IPS-11a (cell line): Measurements from ENCODE around the gene PLB1.

Experiments
- H3K4me3 ChIP-seq: one replicate; pipeline ENCODE4 v1.5.1; 2013; ENCODE audit warnings: low read depth, low read length, control low read depth

Gene PLB1

DNA sequence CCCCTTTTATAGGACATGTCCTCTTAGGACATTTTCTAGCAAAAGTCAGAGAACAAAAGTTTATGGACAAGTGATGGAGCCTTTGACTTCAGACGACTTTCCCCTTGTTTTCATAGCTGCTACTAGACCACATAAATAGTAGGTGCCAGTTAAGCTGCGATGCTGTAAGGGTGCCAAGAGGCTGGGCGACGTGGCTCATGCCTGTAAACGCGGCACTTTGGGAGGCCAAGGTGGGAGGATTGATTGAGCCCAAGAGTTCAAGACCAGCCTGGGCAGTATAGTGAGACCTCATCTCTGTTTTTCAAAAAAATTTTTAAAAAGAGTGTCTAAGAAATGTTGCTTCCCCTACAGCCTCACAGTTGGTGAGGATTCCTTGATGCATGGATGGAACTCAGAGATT lies 2.2 kb upstream of the PLB1 start:
- no peak overlapping the region for H3K4me3 ChIP-seq

DNA sequence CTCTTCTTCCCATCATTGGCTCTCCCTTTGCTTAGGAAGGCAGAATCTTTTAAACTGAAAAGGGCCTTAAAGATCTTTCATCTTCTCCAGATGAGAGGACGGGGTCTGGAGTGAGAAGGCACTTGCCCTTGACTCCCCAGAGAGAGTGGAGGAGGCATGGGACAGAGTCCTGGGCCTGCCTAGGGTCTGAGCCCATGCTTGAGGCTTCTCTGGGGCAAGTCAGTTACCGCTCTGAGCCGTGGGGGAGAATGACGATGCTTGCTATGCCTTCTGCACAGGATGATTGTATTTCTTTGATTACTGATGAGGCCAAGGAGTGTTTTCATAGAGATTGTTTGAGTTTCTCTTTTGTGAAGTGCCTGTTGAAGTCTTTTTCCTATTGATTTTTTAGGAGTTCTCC lies 921 bp downstream of the PLB1 start:
- no peak overlapping the region for H3K4me3 ChIP-seq

DNA sequence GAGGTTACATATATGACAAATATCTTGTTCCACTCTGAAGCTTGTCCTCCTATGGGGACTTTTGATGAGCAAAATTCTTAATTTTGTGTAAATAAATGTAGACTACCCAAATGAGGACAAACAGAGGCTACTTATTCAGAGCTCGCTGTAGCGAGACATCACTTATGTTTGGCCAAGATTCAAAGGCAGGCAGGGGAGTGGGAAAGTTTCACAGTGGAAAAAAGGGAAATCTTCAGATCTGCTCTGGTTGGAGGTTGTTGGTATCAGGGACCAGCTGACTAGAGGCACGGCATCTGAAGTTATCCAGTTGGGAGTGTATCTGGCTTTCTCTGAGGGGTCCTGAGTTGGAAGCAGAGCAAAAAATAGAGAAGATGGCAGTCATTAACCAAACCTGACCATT lies 1.3 kb downstream of the PLB1 start:
- no peak overlapping the region for H3K4me3 ChIP-seq

DNA sequence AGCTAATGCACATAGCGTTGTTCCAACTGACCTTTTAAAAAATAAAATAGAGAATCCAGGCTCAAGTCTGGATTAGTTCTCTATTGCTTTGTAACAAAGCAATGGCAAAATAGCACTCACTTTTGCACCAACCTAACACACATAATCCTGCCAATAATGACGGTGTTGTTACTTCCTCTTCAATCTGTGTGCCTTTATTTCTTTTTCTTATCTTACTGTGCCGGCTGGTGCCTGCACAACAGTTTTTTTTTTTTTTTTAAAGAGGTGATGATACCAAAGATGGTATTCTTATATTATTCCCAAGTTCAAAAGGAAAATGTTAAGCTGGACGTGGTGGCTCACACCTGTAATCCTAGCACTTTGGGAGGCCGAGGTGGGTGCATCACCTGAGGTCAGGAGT lies 3.4 kb downstream of the PLB1 start:
- H3K4me3 ChIP-seq, result no peak overlapping the region

DNA sequence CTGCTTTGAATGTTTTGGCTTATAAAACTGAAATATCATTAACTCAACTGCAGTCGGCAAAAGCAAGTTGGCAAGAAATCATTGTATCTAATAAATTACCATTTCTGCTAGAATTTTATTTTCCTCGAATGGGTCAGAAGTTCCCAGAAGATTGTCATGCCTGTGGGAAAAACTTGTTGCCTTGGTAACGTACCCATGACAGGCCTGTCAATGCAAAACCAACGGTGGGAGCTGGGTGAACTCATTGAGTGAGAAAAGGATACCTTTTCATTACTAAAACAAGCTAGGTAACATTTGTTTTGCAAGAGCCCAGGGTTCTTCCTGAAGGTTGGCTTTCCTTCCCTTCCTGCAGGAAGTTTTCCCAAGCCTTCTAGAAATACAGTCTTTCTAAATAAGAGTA lies 9.5 kb downstream of the PLB1 start:
- no peak overlapping the region for H3K4me3 ChIP-seq

DNA sequence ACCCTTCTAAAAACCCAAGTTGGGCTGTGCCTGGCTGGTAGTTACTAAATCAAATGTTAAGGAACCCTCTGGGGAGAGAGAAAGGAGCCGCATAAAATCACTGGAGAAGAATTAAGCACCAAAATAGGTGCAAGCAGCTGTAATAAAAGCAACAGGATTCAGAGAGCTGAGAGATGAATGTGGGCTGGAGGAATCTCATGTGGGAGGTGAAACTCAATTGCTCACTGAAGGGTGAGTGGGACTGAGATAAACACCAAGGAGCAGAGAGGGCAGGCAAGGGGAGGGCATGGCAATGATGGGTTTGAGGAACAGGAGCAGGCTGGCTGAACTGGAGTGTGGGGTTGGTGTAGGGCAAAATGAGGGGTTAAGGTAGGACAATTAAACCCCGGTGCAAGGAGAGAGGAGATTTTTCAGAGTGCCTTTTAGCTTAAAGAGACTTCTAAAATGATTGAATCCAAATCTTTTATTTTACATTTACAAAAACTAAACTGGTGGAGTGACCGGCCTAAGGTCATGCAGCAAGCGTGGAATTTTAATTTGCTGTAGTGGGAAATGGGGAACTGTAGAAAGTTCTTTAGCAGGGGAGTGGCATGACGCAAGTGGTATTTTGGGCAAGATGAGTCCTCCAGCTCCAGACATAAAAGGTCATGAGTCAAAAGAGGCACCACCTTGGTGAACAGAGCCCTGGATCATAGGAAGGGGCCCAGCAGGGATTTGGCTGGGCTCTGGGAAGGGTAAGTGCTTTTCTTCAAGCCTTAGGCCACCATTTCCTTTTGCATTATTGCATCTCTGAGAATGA lies 10.5 kb downstream of the PLB1 start:
- no peak overlapping the region for H3K4me3 ChIP-seq

DNA sequence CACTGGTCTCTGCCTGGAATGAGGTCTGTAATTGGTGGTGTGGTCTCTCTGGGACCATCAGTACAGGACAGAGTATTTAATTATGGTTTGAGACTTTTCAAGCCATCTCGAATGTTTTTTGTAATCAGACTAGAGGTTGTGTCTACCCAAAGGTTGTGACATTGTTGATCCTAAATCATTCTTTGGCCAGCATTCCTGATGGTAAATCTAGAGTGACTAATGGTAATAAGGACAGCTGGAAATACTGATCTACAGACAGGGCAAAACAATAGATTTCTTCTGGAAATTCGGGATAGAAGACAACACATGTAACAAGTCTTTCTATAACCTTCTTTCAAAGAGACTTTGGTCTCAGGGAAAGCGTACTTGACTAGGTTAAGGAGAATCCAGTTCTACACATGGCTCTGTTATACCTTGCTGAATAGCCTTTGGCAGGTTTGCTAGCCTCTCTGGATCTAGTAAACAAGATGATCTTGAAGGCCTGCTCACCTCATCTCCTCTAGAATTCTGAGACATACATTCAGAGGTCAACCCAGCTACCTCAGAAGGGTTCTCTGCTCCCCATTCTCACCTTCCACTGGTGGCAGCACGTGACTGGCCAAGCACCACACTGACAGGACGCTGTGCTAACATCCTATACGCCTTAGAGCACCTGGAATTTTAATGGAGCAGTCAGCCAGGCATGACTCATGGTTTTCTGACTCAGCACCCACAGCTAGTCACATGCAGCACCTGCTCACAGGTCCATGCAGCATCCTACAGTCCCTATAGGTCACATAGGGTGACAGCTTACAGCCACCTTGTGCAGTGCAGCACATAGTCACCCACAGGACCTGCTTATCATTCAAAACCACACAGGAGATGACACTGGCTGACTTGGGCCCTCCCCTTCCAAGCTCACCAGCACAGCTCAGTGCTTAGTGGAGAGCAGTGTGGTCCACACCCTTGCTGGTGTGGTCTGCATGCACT lies 12.2 kb downstream of the PLB1 start:
- H3K4me3 ChIP-seq, result no peak overlapping the region

DNA sequence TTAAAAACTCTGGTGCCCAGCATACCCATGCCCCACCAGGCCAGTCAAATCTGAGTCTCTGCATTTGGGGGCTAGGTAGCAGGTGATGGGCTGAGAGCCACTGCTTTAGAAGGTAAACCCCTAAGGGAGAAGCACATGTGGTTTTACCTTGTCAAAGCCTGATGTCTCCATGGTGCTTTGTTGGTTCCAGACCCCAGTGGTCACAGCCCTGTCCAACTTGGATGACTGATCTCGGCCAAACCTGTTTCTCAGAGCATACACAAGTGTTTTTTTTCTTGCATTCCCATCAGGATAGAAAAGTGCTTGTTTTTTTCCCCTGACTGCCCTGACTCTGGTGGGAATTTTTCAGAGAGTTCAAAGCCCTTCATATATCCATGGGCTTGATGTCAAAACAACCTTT lies 13.5 kb downstream of the PLB1 start:
- H3K4me3 ChIP-seq, result no peak overlapping the region

DNA sequence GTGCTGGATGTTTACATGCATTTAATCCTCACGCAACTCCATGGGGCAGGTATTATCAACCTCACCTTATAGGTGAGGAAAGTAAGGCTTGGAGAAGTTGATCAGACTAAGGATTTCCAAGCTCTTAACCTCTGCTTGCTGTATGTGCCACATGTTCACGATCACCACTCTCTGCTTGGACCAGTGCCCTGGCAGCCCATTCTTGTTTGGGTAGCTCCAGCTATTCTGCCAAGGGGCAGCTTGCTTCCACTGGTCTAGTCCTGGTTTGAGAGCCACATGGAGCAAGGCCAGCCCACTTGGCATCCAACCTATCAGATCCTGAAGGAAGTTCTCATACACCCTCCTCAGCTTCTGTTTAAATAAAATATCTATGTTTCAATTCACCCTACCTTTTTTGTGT lies 14.3 kb downstream of the PLB1 start:
- H3K4me3 ChIP-seq, result no peak overlapping the region

DNA sequence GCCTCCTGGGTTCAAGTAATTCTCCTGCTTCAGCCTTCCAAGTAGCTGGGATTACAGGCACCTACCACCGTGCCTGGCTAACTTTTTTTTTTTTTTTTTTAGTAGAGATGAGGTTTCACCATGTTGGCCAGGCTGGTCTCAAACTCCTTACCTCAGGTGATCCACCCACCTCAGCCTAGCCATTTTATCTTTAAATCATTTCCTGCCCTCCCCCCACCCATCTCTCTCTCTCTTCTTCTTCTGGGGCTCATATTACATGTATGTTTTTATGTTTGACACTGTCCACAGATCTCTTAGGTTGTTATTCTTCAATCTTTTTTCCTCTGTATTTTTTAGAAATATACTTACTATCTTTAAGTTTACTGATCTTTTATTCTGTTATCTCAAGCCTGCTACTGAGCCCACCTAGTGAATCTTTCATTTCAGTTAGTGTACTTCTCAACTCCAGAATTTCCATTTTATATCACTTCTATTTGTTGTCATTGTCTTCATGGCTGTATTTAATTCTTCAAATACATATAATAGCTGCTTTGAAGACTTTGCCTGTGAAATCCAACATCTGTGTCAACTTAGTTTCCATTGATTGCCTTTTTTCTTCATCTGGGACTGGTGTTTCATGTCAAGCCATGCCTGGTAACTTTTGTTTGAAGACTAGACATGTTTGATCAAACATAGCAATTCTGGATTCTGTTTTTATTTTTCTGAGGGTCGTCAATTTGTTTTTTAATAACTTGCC lies 16.2 kb downstream of the PLB1 start:
- H3K4me3 ChIP-seq, result no peak overlapping the region

DNA sequence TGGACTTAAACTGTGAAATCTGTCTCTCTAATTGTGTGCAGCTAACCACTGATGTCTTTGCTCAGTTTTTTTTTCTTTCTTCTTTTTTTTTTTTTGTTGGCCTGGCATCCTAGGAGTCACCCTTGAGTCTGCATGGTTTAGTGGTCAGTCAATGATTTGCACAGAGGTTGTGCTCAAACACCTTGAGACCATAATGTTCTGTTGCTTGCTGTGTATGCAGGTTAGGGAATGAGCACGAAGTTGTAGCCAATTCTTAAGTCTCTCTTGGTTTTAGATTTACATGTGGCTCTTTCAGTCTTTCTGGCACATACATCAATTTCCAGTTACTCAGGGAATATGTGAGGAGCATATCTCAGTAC lies 16.7 kb downstream of the PLB1 start:
- H3K4me3 ChIP-seq, result no peak overlapping the region

DNA sequence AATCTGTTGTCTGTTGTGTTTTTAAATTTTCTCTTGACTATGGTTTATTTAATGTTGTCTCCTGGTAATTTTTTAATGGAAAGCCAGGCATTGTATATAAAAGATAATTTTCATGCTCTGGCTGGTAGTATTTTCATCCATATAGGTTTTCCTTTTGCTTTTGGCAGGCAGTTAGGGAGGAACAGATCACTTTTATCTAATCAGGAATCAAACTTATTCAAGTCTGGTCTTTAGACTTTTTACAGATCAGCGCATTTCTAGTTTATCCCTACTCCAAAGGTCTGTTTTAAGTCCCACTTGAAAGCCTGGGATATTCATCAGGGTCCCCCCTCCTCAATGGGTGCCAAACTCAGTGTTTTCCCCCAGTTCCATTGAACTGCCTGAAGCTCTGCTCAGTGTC lies 17.2 kb downstream of the PLB1 start:
- H3K4me3 ChIP-seq, result no peak overlapping the region

DNA sequence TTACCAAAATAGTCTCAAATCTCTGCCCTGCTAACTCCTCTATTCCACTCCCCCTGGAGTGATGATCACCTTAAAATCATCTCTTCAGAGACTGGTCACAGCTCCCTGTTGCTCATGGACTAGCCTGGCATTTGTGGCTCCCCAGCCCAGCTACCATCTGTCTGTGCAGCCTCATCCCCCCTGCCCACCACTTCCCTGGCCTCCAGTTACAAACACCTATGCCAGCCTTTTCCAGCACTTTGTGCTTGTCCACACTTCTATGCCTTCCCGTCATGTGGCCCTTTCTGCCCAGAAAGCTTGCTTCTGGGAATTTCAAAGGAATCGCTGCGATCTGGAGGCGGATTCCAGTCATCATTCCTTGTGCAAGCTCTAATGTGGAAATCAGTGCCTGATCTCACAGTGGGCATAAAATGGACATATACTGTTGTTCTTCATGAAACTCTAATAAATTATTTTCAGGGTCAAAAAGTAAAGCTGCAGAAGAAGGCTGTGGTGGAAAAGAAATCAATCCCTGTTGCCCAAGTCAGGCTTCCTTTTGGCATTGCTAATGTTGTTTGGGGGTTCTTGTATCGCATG lies 19.4 kb downstream of the PLB1 start:
- H3K4me3 ChIP-seq, result no peak overlapping the region

DNA sequence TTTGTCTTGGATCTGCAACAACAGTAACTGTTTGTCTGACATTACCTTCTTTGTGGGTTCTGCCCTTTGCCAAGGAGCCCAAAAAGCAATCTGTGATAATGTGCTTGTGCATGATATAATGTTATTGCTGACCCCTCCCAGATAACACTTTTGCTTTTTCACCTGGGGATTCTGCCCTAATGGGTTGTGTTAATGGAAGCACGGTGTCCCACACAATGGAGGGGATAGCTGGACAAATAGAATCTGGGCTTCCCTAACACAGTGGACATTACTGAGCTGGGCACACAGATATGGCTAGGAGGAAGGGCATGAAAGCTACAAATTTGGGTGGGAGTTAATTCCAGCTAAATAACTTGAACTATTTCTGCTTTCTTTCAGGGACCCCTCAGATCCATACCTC lies 20.6 kb downstream of the PLB1 start:
- no peak overlapping the region for H3K4me3 ChIP-seq

DNA sequence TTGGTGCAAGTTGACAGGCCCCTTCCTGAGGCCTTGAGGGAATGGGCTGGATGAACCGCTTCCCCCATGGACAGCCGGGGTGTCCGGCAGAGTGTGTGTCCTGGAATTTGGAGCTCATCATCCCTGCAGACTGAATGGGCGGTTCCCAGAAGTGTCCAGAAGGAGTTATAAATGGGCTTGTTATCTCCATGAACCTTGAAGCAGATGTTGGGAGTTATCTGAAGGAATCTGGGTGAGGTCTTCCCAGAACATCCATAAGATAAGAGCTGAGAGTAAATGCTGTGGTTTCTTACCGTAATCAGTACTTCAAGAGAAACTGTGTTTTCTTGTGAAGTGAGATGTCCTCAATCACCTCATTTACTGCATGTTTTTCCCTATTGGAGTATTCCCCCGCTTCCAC lies 21.1 kb downstream of the PLB1 start:
- H3K4me3 ChIP-seq, result no peak overlapping the region

DNA sequence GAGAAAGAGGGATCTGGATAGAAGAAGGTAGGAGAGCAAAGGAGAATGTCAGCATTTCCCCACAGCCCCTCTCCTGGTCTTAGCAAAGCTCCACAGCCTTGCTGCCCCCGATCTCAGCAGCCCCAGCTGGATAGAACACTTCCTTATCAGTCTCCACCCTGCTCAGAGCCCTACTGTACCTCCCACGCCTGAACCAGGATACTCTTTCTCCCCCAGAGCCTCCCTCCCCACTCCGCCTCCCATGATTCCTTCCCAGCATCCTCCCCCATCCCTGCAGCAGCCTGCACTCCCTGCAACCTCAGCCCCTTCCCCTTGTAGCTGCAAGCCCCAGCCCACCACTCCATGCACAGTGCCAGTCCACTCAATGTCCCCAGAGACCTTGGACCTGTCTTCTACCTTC lies 25.8 kb downstream of the PLB1 start:
- no peak overlapping the region for H3K4me3 ChIP-seq

DNA sequence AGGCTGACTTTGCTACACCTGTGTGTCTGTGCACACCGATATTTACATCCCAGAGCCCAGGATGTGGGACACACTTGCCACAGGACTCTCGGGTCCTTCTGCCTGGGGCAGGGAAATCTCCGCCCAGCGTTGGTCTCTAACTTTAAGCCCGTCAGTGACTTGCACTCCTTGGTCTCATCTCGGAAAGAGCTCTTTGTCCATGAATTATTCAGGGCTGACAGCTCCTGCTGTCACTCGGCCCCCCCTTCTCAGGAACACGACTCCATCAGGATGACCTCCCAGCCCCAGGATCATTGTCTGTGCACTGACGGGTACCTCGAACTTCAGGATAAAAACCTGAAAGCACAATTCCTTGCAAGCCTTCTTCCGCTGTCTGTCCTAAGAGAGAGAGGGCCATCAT lies 26.6 kb downstream of the PLB1 start:
- no peak overlapping the region for H3K4me3 ChIP-seq

DNA sequence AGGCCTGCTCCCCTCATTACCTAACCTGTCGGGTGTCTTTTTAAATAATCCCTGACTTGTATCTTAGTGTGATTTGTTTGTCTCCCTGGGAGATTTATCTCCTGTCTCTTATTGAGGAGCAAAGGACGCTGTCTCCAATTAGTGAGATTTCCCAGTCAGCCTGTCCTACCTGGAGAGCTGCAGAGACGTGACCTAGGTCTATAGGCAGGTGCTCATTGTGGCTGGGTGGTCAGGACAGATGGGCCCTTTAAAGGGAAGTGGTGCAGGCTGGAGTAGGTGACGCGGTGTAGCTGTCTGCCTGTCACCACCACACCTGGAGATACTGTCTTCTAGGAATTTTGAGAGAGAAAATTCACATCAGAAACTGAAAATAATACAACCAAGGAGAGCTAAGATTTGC lies 28.0 kb downstream of the PLB1 start:
- no peak overlapping the region for H3K4me3 ChIP-seq

DNA sequence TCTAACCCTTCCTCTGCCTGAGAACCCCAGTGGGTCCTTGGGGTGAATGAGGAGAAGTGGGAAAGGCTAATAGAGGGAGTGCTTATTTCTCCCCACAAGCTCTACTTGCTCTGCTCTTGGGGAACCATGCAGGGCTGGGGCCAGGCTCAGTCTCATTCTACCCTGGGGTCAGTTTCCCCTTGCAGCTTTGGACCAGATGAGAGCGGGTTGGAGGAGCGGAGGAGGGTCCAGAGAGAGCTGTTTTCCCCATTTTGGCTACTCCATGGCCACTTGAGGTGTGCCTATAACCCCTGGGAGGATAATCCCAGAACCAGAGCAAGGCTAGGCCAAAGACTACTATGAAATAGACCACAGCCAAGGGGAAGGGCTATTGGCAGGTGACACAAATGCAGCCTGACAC lies 29.6 kb downstream of the PLB1 start:
- H3K4me3 ChIP-seq, result no peak overlapping the region

DNA sequence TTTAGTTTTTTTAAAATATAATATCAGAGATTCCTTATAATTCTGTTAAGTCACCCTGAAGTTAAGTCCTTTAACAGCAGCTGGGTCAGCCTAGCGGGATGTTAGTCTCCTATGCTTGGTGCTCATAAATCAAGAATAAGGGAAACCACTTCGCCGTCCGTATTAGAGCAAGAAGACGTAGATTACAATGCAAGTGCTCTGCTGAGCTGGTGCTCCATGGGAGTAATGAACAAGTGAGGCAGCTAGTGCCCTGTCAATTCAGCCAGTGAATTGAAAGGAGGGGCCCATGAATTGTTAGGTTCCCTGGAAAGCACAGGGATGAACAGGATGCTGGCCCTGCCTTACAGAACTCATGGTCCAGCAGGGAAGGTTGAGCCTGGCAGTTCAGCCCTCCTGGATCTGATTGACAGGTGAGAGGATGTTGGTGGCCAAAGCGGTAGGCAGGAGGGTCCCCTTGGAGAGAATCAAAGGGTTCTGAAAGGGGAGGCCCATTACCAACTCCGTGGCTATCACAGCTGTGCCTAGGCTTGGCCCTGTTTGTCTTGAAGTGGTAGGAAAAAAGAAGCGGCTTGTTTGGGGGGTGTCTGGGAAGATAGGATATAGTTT lies 30.8 kb downstream of the PLB1 start:
- H3K4me3 ChIP-seq, result no peak overlapping the region

DNA sequence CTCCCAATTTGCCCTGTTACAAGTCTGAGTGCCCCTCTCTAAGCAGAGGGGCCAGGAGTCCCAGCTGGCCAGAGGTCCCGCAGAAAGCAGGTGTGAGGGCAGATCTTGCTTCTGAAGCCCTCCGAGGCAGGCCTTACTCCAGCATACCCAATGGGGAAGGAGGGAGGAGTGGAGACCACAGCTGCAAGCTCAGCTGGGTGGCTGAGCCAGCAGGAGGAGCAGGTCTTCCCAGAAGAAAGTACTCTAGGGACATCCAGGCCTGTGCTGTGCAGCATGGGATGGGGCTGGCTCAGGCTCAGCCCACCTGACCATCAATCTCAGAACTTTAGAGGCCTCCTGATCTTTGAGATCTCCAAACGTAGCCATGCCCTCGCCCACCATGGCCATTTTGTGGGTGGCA lies 31.3 kb downstream of the PLB1 start:
- H3K4me3 ChIP-seq, result no peak overlapping the region
